ENCODE data around the gene RGMA.

Gene RGMA, protein sequence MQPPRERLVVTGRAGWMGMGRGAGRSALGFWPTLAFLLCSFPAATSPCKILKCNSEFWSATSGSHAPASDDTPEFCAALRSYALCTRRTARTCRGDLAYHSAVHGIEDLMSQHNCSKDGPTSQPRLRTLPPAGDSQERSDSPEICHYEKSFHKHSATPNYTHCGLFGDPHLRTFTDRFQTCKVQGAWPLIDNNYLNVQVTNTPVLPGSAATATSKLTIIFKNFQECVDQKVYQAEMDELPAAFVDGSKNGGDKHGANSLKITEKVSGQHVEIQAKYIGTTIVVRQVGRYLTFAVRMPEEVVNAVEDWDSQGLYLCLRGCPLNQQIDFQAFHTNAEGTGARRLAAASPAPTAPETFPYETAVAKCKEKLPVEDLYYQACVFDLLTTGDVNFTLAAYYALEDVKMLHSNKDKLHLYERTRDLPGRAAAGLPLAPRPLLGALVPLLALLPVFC

GRCh38 chr15:93088981-93089726, at the start of gene RGMA:
TSS of gene RGMA (minus strand) at chr15:93089211. CDS start at chr15:93088932, 279 bp downstream.
- DNase-seq, result peak; percentile 17

- DNase-seq, result no peak
Measured at GRCh38 chr15:93136606-93137005, 47.6 kb upstream of the RGMA start.

- no peak for DNase-seq
Measured at GRCh38 chr15:93135997-93136397, 47.0 kb upstream of the RGMA start.

- DNase-seq, result no peak
Measured at GRCh38 chr15:93135459-93135858, 46.4 kb upstream of the RGMA start.

- DNase-seq, result no peak
Measured at GRCh38 chr15:93131485-93132095, 42.6 kb upstream of the RGMA start.

- DNase-seq, result no peak
Measured at GRCh38 chr15:93129702-93130488, 40.9 kb upstream of the RGMA start.

- DNase-seq, result no peak
Measured at GRCh38 chr15:93127286-93127685, 38.3 kb upstream of the RGMA start.

DNA sequence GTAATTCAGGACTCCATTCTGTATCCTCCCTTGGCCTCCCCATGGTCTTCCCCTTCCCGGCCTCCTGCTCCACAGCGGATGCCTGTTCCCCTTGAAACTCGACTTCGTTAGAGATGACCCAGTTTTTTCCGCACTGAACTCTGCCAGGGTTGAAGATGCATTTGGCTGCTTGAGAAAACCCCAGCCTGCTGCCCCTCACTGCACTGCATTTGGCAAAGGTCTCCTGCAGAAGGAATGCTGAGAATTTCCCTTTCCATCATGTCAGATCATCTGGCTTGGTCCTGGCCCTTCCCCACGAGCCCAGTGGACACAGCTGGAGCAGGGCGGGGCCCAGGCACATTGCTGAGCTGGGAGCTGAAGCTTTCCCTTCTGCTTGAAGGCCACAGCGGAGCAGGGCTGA, 37.6 kb upstream of the RGMA start:
- no peak for DNase-seq

DNA sequence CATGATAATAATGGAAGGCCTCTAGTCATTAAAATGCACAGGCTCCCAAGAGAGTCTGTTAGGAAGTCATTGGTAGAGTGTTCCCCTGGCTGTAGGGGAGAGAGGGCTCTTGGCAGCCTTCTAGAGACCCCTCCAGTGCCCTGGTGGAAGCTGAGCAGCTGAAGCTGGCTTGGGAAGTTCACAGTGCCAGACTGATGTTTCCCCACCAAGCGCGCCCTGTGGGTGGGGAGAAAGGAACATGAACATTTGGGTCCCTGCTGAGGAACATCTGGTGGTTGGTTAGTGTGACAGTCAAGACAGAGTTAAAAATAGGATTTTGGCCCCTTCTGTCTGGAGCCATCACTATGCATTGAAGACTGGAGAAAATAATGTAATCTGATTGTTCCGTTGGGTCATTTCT, 37.1 kb upstream of the RGMA start:
- DNase-seq, result no peak

DNA sequence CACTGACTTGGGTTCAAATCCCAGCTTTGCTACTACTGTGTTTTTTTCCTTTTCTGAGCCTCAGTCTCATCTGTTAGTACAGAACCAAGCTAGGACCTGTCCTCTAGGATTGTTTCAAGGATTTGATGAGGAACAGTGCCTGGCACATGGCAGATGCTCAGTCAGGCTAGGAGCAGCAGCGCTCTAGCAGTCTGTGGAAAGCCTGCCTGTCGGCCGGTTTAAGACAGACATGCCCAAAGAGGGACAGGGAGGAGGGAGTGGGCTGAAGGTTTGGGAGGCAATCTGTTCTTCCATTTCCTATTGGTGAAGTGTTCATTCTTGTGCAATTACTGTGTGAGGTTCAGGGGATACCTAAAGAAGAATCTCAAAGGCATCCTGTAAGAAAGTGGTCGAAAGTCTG, 35.1 kb upstream of the RGMA start:
- DNase-seq, result no peak

- no peak for DNase-seq
Measured at GRCh38 chr15:93121973-93122910, 33.2 kb upstream of the RGMA start.

GRCh38 chr15:93121107-93121506, 32.1 kb upstream of the RGMA start:
- no peak for DNase-seq

DNA sequence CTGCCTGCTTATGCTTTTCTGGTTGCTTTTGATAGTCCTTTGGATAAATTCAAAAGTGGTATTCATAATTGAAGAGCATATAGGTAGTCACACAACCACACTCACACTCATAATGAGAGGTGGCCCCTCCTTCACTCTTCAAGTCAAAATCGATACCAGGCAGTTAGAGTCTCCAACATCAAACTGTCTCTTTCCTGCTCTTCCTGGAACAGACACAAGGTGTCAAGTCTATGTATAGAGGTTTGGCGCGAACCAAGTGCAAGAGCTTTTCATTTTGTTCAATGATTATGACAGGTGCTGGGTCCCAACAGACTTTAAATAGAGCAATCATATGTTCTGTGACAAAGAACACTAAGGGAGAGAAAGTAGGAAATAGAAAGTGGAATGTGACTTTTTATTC, 29.9 kb upstream of the RGMA start:
- no peak for DNase-seq

- DNase-seq, result no peak
Measured at GRCh38 chr15:93111451-93111850, 22.4 kb upstream of the RGMA start.

GRCh38 chr15:93110502-93111040, 21.6 kb upstream of the RGMA start:
- DNase-seq, result no peak

DNA sequence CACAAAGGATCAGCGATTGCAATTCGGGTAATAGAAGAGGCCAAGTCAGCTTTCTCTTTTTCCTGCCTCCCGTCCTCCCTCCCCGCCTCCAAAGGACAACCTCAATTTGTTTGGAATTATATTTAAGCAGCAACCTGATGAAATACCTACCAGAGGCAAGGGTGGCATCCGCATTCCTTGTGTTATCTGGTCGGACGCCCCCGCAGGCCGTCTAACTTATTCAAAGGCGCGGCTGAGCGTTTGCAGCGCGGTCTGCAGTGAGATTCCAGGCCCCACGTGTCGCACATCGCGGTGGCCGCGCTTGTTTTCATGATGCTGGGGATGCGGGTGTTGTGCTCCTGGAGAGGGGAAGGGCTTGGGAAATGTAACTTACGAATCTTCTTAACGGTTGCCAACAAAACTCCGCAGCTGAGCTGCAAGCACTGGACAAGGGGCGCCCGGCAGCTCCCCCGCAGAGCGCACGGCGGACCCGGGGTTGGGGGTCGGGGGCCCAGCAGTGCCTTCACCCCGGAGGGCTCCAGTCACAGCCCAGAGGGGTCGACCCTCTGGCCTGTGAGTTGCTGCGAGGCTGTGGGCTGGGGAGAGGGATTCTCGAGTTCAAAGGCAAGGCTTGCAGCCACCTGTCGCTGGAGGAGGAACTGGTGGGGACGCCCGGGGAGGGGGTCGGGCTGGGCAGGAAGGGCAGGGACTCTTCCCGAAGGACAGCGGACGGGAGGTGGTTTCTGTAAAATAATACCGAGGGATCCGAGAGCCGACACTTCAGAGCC, 20.5 kb upstream of the RGMA start:
- no peak for DNase-seq

GRCh38 chr15:93107646-93108045, 18.6 kb upstream of the RGMA start:
- no peak for DNase-seq

DNA sequence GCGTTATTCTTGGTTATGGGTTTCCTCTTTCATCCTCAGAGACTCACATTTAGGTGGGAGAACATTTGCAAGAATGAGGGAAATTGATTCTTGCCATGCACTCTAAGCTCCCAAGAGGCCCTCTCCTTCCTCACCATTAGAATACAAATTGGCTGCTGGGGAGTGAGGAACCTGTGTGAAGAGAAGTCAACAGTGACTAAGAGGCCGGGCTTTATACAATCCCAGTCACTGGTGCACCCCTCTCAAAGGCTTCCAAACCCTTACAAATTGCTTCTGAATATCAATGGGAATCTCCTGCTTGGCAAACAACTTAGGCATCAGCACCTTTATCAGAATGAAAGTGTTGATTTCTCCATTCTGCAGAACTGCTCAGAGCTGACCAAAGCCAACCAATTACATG, 16.5 kb upstream of the RGMA start:
- DNase-seq, result no peak

DNA sequence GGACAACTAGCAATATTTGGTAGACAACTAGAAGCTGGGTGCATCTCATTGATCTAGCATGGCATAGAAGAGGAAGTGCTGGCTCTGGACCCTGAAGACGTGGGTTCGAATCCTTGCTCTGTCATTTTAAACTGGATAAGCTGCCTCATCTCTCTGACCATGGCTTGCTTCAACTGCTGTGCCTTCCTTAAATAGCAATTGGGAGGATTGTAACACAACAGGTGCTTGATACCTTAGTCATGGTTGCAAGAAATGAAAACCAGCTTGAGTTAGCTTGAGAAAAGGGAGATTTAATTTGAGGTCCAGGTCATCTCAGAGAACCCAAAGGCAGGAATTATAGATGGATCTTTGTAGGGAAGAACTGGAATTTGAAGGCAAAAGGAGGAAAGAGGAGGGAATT, 14.8 kb upstream of the RGMA start:
- DNase-seq, result no peak

DNA sequence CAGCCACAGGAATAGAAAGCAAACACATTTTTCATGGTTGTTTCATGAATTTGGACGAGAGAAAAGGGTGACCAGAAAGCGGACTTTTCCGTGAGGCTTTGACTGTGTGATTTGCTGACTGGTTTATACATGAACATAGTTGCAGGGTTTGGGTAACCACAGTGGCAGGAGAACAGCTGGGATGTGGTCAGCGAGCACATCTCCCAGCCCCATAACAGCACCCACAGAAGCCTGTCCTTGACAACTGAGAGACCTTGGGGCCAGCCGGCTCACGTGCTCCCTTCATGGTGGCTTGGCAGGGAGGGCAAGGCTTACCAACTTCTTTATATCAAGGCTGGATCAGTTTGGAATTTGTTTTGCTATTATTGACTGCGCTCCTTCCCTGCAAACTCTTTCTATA, 13.2 kb upstream of the RGMA start:
- DNase-seq, result no peak

GRCh38 chr15:93093765-93094164, 4.8 kb upstream of the RGMA start:
- DNase-seq, result no peak
